Suprapubic skin (tissue), 3 donors: ENCODE results near the gene DCBLD1.

Source experiments
- CTCF ChIP-seq, 2 donors: fragments of 200-600 bp in 1 of 2; fragments of 450-650 bp in 1 of 2; sonication (generic) in 1 of 2; IDR thresholded peaks; one replicate each; pipeline ENCODE4 v1.5.1; 2016 to 2019; ENCODE audit warnings: antibody characterized with exemption in 2 of 2, mild to moderate bottlenecking in 1 of 2, moderate library complexity in 1 of 2
- EP300 ChIP-seq: sonication (generic); formaldehyde crosslinking; IDR thresholded peaks from one replicate; pipeline ENCODE4 v1.6.1; 2017; ENCODE audit warnings: antibody characterized with exemption
- POLR2A ChIP-seq, 2 donors: fragments of 450-650 bp; IDR thresholded peaks; one replicate each; pipeline ENCODE4 v1.6.1; 2017; ENCODE audit warnings: antibody characterized with exemption in 2 of 2, mild to moderate bottlenecking in 2 of 2, moderate library complexity in 2 of 2

GRCh38 chr6:117514655-117515054 lies 32.2 kb downstream of the DCBLD1 start:
- no peak for TF ChIP-seq CTCF (IDR thresholded peaks at IDR 0.05)
- no peak for TF ChIP-seq EP300
- no peak for TF ChIP-seq POLR2A (IDR thresholded peaks at IDR 0.05)
